GM18526 (cell line): ENCODE measurements around the gene CDH13.

Experiments
- POLR2A ChIP-seq: IDR thresholded peaks from 3 replicates; pipeline ENCODE4 v1.6.1; 2011; ENCODE audit not compliant: insufficient read length; ENCODE audit errors: extremely low read depth

The CDH13 gene

DNA sequence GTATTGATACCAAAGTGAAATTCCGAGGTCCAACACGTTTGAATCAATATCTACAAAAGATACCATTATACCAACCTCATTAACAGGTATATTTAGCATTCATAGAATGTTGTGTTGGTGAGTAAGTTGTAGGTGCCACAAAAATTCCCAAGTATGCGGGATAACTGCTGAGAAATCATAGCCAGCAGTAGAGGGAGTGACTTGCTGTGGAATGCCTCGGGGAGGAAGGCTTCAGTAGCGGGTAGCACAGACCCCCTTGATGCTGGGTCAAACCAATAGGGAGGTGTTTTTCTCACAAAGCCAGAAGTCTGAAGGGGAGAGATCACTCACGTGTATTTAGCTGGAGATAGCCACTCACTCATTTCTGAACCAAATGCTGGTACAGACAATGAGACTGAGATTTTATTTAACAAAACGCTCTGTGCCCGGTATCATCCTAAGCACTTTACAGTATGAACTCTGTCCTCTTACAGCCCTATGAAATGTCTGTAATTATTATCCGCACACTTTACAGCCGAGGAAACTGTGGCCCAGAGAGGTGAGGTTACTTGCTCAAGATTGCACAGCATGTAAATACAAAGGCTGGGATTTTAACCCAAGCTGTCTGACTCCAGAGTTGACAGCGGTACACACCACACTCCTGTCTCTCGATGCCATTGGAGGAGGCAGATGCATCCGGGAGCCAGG lies 1204.1 kb downstream of the CDH13 start:
- TF ChIP-seq POLR2A = no peak

DNA sequence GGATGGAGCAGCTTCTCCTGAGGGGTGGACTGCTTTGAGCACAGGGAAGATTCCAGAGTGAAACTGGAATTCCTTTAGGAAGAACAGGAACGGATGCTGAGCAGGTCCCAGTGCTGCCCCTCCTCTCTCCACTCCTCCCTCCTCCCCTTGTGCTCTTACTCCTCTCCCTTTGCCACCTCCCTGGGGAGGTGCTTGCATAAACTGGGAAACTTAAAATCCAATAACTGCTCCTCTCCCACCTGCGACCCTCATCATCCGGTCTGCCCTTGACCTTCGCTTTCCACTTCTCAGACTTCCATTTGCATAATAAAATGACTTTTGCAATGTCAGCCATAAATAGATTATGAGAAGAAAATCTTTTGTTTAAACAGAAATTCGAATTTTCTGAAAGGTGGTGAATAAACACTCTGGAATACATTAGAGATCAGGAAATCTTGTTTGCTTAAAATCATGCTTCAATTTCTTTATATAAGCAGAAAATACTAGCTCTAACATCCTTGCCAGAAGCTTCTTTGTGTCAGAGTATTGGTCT lies 1204.8 kb downstream of the CDH13 start:
- TF ChIP-seq POLR2A = no peak

DNA sequence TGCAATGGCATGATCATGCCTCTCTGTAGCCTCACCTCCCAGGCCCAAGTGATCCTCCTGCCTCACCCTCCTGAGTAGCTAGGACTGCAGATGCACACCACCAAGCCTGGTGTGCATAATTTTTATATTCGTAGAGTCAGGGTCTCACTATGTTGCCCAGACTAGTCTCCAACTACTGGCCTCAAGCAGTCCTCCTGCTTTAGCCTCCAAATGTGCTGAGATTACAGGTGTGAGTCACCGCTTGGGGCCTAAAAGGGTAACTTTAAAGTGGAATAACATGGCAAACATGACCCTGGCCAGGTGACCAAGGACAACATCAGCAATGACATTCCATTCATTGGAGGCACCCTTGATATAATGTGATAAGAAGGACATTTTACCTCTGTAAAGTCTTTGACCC lies 1207.2 kb downstream of the CDH13 start:
- no peak for TF ChIP-seq POLR2A

DNA sequence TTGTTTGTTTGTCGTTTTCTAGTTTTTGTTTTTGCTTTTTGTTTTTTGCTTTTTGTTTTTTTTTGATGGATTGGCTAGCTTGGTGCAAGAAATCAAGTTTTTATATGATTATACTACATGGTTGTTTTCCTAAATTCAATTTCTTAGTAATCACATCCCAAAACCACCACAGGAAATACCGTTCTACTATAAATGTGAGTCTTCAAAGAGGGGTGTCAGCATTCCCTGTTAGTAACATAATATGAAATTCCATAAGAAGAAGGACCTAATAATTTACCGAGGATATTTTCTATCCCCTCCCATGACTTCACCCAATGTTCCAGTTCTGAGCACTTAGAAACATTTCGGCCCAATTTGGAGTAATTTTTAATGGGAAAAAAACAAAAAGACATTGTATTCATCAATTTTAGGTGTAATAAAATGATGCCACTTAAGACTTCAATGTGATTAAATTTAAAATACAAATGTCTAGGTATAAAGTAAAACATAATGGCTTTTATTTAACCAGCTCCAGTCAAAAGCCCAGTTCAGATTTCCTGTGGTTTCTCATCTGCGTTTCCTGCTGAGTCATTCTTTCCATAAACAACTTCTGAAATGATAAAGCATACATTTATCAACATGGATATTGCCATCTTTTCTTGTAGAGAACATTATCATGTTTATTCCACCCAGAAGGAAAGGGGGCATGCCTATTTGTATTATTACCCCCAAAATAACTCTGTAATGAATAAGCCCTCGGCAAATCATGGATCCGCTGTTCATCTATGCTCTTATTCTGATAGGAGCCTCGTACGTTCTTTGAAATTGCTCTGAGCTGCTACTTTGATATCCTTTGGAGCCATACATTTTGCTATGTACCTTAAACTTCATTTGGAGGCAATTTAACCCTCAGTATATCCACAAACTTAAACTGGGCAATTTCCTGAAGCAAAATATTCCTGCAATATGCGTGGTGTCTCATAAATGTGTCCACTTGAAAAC lies 1209.1 kb downstream of the CDH13 start:
- TF ChIP-seq POLR2A = no peak

DNA sequence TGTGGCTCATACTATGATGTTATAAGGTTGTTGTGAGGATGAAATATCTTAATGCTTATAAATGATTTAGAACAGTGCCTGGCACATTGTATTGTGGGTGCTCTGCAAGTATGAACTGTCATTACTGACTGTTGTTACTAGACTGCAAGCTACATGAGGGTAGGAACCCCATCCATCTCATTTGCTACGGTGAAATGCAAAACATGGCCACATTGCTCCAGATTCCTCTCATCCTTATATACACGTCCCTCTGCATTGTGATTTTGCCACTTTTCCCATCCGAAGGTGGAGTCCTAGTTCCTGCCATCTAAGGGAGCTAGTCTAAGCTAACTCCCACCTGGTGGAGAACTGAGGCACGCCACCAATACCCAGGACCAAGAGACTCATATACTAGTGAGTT lies 1210.8 kb downstream of the CDH13 start:
- TF ChIP-seq POLR2A = no peak

DNA sequence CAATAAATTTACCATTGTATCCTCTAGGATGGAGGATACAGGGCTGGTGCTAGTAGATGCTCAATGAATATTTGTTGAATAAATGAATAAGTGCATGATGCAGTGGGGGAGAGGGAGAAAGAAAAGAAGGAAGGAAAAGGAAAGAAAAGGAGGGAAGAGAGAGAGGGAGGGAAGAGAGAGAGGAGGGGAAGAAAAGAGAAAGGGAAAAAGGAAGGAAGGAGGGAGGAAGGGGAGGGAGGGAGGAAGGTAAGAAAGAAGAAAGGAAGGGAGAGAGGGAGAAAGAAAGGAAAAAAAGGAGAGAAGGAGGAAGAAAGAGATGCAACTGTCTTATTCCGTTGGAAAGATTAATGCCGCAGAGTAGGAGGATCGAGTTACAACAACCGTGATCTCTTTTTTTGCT lies 1211.4 kb downstream of the CDH13 start:
- TF ChIP-seq POLR2A = no peak

DNA sequence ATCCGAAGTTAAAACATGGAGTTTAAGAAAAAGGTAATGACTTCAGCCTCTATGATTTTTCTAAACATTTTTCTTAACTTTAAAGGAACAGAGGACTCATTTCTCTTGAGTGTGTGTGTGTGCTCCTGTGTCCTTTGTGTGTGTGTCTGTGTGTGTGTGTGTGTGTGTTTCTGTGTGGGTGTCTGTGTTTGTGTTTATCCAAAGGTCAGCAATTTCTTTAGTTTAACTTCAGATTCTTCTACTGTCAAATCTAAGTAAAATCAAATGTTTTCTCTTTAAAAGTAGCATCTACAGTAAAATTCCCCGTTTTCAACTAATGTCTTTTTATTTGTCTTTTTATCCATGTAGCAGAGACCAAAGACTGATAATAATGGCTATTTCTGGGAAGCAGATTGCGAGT lies 1212.8 kb downstream of the CDH13 start:
- TF ChIP-seq POLR2A = no peak

DNA sequence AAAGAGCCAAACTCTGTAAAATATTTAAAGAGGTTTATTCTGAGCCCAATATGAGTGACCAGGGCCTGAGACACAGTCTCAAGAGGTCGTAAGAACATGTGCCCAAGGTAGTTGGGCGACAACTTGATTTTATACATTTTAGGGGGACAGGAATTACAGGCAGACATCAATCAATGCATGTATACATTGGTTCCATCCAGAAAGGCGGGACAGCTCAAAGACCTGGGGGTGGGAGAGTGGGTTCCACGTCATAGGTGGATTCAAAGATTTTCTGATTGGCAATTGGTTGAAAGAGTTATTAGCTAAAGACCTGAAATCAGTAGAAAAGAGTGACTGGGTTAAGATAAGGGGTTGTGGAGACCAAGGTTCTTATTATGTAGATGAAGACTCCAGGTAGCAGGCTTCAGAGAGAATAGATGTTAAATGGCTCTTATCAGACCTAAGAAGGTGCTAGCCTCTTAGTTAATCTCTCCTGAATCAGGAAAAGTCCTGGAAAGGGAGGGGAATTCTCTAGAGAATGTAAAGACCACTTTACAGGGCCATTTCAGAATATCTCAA lies 1213.4 kb downstream of the CDH13 start:
- no peak for TF ChIP-seq POLR2A

DNA sequence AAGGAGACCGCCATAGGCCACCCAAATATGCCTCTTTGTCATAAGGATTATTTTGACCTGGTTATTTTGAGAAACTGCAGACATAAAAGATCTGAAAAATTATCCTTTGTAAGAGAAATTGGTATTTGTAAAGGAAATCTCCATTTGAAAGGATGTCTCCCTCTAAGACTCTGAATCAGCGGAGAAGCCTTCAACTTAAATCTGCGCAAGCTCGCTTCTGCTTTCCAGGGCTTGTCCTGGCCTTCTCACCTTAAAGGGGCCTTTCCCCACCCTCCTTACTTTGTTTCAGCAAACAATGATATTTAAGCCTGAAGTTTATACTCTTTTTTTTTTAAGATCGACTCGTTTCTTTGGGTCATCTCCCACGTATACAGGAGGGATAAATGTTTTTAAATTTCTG lies 1215.5 kb downstream of the CDH13 start:
- no peak for TF ChIP-seq POLR2A

DNA sequence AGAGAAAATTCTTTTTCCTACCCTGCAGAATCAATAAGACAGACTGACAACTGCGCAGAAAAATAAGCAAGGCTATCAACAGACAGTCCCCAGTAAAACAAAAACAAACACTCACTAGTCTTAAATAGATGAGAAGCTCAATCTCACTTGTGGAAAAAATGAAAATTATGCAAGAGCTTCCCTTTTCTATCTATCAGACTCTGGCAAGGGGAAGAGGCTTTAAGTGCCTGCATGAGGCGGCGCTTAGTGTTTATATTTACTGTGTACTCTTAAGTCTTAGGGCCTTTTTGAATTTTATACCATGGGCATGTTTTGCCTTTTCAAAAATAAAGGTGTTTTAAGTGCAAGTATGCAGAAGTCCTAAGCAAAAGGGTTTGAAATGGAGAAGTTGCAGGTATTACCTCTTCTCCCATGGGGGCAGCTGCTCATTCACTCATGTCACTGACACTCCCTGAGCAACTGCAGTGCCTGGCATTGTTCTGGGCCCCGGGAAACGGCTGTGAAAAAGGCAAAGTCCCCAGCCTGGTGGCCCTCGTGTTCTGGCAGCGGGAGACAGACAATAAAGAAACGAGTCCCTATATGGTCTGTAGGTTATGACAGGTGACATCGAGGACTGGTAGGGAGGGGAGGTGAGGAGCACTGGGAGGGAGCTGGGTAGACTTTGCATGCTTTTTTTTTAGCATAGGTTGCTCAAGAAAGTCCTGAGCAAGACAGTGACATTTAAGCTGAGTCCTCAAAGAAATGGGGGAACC lies 1216.2 kb downstream of the CDH13 start:
- TF ChIP-seq POLR2A = no peak

DNA sequence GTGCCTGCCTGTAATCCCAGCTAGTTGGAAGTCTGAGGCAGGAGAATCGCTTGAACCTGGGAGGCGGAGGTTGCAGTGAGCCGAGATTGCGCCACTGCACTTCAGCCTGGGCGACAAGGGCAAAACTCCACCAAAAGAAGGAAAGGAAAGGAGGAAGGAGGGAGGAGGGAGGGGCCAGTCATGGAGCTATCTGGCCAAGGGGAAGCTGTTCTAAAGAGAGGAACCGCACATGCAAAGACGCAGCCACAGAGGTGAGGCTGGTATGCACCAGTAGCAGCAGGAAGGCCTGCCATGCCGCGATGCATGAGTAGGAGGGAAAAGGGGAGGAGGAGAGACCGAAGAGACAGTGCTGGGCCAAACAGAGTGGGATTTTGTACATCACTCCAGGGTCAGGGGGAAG lies 1216.9 kb downstream of the CDH13 start:
- no peak for TF ChIP-seq POLR2A

DNA sequence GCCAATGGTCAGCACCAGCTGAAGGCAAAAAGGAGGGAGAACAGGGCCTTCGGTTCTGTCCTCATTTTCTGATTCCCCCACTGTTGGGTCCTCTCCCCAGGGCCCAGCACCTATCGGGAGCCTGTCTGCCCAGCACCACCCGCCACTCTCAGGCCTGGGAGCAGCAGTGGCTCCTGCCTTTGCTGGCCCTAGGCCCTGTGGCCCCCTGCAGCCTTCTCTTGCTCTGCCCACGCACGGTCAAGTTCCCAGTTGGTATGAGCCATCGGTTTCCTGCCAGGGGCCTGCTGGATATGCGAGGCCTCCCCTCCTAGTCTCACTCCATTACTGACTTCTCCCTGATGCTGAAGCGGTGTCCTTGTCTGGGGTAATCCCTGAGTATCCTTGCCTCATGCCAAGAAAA lies 1218.5 kb downstream of the CDH13 start:
- TF ChIP-seq POLR2A = no peak

DNA sequence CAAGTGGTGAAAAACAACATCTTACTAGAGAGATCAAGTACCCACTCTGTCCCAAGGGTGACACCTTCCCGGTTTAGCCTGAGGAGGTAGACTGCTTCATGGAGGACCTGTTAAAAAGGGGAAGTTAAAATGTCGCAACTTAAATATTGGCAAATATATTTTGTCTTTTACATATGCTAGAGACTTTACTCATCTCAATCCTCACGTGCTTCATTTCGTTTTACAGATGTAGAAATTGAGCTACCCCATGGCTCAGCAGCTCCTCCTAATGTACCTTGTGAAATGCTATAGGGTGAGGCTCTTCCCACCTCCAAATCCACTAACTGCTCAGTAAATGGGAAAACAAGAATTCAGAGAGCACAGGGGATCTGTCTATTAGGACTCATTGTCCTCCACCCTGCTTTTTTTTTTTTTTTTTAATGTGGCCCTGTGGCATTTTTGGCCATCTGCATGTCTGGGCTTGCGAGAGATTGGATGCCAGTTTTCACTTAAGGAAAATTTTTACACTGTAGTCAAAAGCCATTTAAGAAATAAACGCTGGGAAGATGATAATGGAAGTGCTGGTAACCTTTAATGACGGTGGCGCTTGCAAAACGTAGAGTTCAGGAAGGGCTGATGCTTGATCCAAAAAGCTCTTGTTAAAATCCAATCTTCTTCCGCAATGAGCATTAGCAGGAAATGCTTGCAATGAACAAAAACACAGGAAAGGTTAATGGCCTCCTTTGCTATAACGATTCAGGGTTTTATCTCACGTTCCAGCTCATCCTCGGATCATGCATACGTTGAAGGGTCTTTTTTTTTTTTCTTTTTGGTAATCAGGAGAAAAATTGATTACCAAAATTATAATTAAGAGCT lies 1220.8 kb downstream of the CDH13 start:
- no peak for TF ChIP-seq POLR2A

DNA sequence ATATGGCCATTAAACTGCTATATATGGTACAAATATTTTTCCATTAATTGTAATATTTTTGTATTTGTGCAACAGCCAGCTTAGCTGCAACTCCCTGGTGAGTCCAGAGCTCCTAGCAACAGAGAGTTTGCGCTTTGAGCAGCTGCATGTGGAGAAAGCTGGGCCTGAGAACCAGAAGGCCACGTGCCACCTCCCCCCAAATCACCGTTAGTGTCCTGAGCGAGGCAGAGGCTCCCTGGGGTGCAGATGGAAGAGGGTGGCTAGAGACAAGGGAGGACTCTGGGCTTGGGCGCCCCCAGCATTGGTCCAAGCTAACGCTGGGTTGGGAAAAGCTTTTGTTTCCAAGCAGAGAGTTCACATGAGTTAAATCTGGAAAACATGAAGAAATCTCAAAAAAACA lies 1222.7 kb downstream of the CDH13 start:
- no peak for TF ChIP-seq POLR2A
